Ishikawa (cell line): ENCODE results near the gene AGFG1.

ENCODE experiments used
- CEBPB ChIP-seq: IDR thresholded peaks from 2 replicates; pipeline ENCODE4 v1.6.1; 2012
- CREB1 ChIP-seq: IDR thresholded peaks from 2 replicates; pipeline ENCODE4 v1.6.1; 2012; ENCODE audit warnings: low read depth
- EGR1 ChIP-seq: IDR thresholded peaks from 2 replicates; pipeline ENCODE4 v1.6.1; 2012
- EP300 ChIP-seq: IDR thresholded peaks from 2 replicates; pipeline ENCODE4 v1.6.1; 2012; ENCODE audit warnings: borderline replicate concordance
- FOXM1 ChIP-seq: IDR thresholded peaks from 2 replicates; pipeline ENCODE4 v1.6.1; 2012; ENCODE audit warnings: low read depth, borderline replicate concordance
- MAX ChIP-seq: IDR thresholded peaks from 2 replicates; pipeline ENCODE4 v1.6.1; 2012
- NFIC ChIP-seq: IDR thresholded peaks from 2 replicates; pipeline ENCODE4 v1.6.1; 2012
- RAD21 ChIP-seq: IDR thresholded peaks from 2 replicates; pipeline ENCODE4 v1.6.1; 2012; ENCODE audit warnings: low read depth
- REST ChIP-seq: IDR thresholded peaks from 2 replicates; pipeline ENCODE4 v1.6.1; 2012; ENCODE audit warnings: low read depth, mild to moderate bottlenecking
- TAF1 ChIP-seq: IDR thresholded peaks from 2 replicates; pipeline ENCODE4 v1.6.1; 2012; ENCODE audit warnings: low read depth, mild to moderate bottlenecking
- TCF12 ChIP-seq: IDR thresholded peaks from 2 replicates; pipeline ENCODE4 v1.6.1; 2012; ENCODE audit warnings: low read depth
- TEAD4 ChIP-seq: IDR thresholded peaks from 2 replicates; pipeline ENCODE4 v1.6.1; 2012
- USF1 ChIP-seq: IDR thresholded peaks from 2 replicates; pipeline ENCODE4 v1.6.1; 2012
- YY1 ChIP-seq: IDR thresholded peaks from 2 replicates; pipeline ENCODE4 v1.6.1; 2012; ENCODE audit warnings: low read depth
- ZBTB7A ChIP-seq: IDR thresholded peaks from 2 replicates; pipeline ENCODE4 v1.6.1; 2012; ENCODE audit warnings: low read depth

The AGFG1 gene

GRCh38 chr2:227461811-227462461 is 10.0 kb upstream of the AGFG1 start:
- TF ChIP-seq REST (no peak), CREB1 (no peak), CEBPB (no peak), YY1 (no peak), FOXM1 (no peak), RAD21 (no peak), ZBTB7A (no peak), TEAD4 (no peak), MAX (no peak), EP300 (no peak), NFIC (no peak), TAF1 (no peak), EGR1 (no peak), USF1 (no peak), TCF12 (no peak)

GRCh38 chr2:227462462-227462951 is 9.4 kb upstream of the AGFG1 start:
- no peak for TF ChIP-seq TCF12
- TF ChIP-seq USF1, result no peak
- TF ChIP-seq FOXM1, result no peak
- TF ChIP-seq REST, result no peak
- TF ChIP-seq NFIC, result no peak
- no peak for TF ChIP-seq EP300
- no peak for TF ChIP-seq MAX
- no peak for TF ChIP-seq ZBTB7A
- TF ChIP-seq TEAD4, result no peak
- no peak for TF ChIP-seq CREB1
- TF ChIP-seq TAF1, result no peak
- no peak for TF ChIP-seq EGR1
- TF ChIP-seq CEBPB, result no peak

GRCh38 chr2:227462972-227463931 is 8.7 kb upstream of the AGFG1 start:
- TF ChIP-seq TAF1, result no peak
- no peak for TF ChIP-seq YY1
- TF ChIP-seq TEAD4, result no peak
- TF ChIP-seq RAD21, result no peak

GRCh38 chr2:227464361-227464760 is 7.6 kb upstream of the AGFG1 start:
- TF ChIP-seq ZBTB7A (no peak), RAD21 (no peak), CEBPB (no peak), FOXM1 (no peak), TAF1 (no peak), USF1 (no peak), EGR1 (no peak), REST (no peak), TCF12 (no peak), EP300 (no peak), MAX (no peak), NFIC (no peak), CREB1 (no peak), TEAD4 (no peak), YY1 (no peak)
